Astrocyte of the cerebellum (primary cell): Measurements from ENCODE around the gene VASN.
A peak's percentile ranks its signal among the peaks of the same experiment; 100 is the strongest.

Source experiments
- DNase-seq: peaks from one replicate; pipeline ENCODE4 v3.0.0-alpha.2; 2011; ENCODE audit warnings: low read depth
- H3K4me3 ChIP-seq: 2 replicates; pipeline ENCODE4 v1.5.1; 2011; ENCODE audit warnings: mild to moderate bottlenecking, low read depth, low read length, moderate library complexity
- in situ Hi-C: cut with HindIII; loops from 2 replicates; pipeline ENCODE4 v1.10.0; 2017; ENCODE audit warnings: low sequenced_read_pairs
- TF ChIP-seq, protein P1 (sequence below): IDR thresholded peaks from 2 replicates; pipeline ENCODE4 v1.5.1; 2012; ENCODE audit warnings: low read length, low read depth, moderate library complexity, mild to moderate bottlenecking; ENCODE audit errors: missing control alignments

VASN gene

DNA sequence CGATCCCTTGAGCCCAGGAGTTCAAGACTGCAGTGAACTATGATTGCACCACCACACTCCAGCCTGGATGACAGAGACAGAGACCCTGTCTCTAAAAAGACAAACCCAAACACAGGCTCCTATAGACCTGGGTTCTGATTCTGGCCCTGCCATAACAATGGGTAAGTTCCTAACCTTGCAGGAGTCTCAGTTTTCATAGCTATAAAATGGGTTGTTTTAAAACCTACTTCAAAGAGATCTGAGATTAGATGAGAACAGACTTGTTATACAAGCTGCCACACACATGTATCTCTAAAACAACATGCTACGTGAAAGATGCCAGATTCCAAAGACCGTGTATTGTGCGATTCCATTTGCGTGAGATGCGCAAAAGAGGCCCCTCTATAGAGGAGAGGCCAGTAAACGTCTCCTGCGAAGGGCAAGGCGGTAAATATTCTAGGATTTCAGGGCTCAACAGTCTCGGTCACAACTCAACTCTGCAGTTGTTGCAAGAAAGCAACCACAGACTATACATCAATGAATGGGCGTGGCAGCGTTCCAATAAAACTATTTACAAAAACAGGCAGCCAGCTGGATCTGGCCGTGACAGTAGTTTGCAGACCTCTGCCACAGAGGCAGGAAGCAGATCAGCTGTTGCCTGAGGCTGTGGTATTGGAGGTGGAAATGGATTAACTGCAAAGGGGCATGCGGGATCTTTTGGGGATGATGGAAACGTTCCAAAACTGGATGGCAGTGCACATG lies 38.9 kb downstream of the VASN start:
- H3K4me3 ChIP-seq: no peak overlapping the region
- in situ Hi-C loops: no loop called here
- DNase-seq: peak; percentile 94
- TF ChIP-seq, protein P1, sequence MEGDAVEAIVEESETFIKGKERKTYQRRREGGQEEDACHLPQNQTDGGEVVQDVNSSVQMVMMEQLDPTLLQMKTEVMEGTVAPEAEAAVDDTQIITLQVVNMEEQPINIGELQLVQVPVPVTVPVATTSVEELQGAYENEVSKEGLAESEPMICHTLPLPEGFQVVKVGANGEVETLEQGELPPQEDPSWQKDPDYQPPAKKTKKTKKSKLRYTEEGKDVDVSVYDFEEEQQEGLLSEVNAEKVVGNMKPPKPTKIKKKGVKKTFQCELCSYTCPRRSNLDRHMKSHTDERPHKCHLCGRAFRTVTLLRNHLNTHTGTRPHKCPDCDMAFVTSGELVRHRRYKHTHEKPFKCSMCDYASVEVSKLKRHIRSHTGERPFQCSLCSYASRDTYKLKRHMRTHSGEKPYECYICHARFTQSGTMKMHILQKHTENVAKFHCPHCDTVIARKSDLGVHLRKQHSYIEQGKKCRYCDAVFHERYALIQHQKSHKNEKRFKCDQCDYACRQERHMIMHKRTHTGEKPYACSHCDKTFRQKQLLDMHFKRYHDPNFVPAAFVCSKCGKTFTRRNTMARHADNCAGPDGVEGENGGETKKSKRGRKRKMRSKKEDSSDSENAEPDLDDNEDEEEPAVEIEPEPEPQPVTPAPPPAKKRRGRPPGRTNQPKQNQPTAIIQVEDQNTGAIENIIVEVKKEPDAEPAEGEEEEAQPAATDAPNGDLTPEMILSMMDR: no peak

DNA sequence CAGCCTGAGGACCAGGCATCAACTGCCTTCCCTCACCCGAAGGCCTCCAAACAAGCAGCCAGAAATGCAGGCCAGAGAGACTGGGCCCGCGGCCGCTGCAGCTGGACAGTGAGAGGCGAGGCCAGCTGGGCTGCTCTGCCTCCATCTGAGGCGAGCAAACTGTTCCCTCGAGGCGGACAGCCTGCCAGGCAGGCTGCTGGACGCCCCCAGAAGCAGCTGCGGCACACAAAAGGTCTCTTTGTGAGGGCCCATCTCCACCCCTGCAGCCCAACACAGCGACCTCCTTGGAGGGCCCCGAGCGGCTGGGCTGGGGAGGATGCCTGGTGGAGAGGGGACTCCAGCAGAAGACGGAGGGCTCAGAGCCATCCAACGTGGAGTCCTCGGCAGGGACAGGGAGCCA lies 40.0 kb downstream of the VASN start:
- no peak overlapping the region for H3K4me3 ChIP-seq
- TF ChIP-seq, protein P1: no peak
- no peak for DNase-seq
- in situ Hi-C loops: no loop called here

DNA sequence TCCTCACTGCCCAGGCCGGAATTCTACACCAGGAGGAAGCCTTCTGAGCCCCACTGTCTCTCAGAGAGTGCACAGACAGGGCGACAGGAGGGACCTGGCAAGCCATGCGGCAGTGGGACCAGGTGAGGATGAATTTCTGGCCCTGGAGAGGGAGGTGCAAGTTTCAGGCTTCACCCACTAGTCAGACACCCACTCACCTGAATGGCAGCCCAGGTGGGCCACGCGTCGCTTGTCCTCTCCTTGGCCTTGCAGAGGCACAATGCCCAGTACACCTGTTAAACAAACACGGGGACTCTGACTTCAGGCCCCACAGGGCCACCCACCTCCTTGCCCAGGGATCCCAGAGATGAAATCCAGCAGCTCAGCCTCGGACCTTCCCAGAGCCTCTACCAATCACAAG lies 40.5 kb downstream of the VASN start:
- DNase-seq: no peak
- no peak overlapping the region for H3K4me3 ChIP-seq
- TF ChIP-seq, protein P1: no peak
- in situ Hi-C loops: no loop called here

DNA sequence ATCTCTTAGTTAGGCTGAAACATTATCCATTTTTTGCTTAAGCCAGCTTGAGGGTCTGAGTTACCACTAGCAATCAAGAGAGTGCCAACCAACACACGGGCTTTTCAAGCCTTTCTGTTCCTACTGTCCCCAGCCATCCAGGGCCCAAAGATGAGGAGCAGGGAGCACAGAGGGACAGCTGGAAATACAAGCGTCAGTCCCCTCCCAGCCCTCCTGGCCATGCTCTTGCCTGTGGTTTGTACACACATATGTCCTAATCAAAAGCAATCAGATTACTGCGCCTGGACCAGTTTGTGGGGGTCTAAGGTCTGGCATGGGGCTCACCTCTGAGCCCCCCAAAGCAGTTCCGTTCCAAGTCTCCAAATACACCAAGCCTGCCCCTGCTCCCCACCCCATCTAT lies 41.2 kb downstream of the VASN start:
- TF ChIP-seq, protein P1: no peak
- in situ Hi-C loops: no loop called here
- no peak overlapping the region for H3K4me3 ChIP-seq
- no peak for DNase-seq

DNA sequence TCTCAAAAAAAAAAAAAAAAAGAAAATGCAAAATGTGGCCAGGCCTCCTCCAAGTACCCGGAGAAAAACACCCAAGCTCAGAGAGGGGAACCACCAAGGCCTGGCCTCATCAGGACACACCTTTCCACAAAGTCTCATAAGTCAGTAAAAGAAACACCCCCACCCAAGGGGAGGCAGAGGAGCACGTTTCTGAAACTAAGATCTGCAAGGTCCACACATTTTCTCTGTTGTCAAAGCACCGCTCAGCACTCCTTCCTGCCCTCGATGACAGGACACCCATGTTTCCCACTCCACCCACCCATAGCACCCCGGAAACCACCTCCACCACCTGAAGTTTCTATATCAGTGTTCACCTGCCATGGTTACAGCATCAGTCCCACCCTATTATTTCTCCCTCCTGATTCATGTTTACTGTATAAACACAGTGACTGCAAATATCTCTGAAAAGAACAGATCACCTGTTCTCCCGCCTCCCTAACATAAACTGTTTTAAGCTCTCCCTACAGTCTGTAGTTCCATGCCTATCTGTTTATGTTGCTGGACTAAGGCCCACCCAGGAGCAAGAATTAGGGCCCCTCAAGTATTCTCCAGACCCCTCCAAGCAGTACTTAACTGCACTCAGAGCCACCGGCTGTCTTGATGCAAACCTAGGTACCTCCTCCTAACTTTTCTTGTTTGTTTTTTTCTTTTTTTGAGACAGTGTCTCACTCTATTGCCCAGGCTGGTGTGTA lies 42.7 kb downstream of the VASN start:
- H3K4me3 ChIP-seq: no peak overlapping the region
- DNase-seq: no peak
- TF ChIP-seq, protein P1: no peak
- in situ Hi-C loops: no loop called here

DNA sequence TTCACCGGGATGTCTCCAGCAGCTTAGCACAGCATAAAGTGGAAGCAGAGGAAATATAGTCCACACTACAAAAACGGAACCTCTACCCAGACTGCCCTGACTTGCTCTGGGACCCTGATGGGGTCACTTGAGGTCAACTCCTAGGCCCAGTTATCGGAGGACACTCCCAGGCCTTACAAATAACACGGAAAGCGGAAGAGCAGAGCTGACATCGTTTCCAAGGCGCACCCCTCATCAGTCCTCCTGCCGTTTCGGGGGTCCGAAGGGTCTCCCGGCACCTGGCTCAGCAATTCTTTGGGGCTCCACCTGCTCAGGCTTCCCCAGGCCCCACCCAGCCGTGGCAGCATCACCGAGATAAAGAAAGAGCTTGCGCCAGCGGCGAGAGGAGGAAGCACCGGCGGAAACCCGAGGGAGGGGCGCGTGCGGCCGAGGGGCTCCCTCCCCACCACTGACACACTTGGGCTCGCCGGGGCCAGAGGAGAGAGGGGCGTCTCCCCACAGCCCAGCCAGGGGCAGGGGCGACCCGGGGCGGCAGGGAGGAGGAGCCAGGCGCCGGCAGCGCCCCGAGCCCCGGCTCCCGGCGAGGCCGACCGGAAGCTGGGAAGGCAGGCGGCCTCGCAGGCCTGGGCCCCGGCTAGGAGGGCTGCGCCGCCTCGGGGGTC lies 44.0 kb downstream of the VASN start:
- DNase-seq: no peak
- H3K4me3 ChIP-seq: peak overlapping the region; percentile 82
- in situ Hi-C loops: no loop called here
- TF ChIP-seq, protein P1: no peak
